Peyer's patch (tissue), 4 donors: ENCODE results near the gene CNTNAP2.
A peak's percentile ranks its signal among the peaks of the same experiment; 100 is the strongest.

Experiments
- POLR2A ChIP-seq, 2 donors: fragments of 450-650 bp; IDR thresholded peaks; one replicate each; pipeline ENCODE4 v1.5.1; 2017; ENCODE audit warnings: antibody characterized with exemption in 2 of 2, mild to moderate bottlenecking in 2 of 2, moderate library complexity in 2 of 2
- TF ChIP-seq, protein P1 (sequence below), 6 experiments: fragments of 450-650 bp in 4 of 6; fragments of 200-600 bp in 2 of 6; sonication (generic) in 1 of 6; IDR thresholded peaks; one replicate each; pipeline ENCODE4 v1.5.1; 2017 to 2019; ENCODE audit warnings: antibody characterized with exemption in 6 of 6, mild to moderate bottlenecking in 3 of 6, moderate library complexity in 1 of 6

DNA sequence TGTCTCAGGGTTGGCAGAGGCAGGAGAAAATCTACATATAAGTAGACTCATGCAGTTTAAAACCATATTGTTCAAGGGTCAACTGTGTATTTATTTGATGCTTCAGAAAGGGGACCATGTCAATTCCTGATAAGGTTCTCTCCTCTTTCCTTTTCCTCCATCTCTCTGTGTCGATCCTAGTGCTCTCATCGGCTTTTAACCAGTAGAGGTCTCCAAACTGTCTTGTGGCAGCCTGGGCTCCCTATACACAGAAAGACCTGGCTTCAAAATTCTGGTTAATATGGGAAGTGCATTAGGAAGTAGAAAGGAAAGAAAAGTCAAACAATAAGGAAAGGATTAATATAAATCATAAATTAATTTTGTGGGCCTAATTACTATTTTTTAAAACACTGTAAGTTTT lies 2169.5 kb downstream of the CNTNAP2 start:
- TF ChIP-seq POLR2A (IDR thresholded peaks at IDR 0.05) = no peak
- TF ChIP-seq, protein P1, sequence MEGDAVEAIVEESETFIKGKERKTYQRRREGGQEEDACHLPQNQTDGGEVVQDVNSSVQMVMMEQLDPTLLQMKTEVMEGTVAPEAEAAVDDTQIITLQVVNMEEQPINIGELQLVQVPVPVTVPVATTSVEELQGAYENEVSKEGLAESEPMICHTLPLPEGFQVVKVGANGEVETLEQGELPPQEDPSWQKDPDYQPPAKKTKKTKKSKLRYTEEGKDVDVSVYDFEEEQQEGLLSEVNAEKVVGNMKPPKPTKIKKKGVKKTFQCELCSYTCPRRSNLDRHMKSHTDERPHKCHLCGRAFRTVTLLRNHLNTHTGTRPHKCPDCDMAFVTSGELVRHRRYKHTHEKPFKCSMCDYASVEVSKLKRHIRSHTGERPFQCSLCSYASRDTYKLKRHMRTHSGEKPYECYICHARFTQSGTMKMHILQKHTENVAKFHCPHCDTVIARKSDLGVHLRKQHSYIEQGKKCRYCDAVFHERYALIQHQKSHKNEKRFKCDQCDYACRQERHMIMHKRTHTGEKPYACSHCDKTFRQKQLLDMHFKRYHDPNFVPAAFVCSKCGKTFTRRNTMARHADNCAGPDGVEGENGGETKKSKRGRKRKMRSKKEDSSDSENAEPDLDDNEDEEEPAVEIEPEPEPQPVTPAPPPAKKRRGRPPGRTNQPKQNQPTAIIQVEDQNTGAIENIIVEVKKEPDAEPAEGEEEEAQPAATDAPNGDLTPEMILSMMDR (IDR thresholded peaks at IDR 0.05) = peak in 3 of 6 experiments; percentile 60 to 67 (median 62)
